RCC 7860 (cell line): Measurements from ENCODE around the gene REG1A.
A peak's percentile ranks its signal among the peaks of the same experiment; 100 is the strongest.

Source experiments
- DNase-seq: peaks from one replicate; pipeline ENCODE4 v3.0.0-alpha.2; 2015; ENCODE audit warnings: low spot score
- FAIRE-seq: peaks from 2 replicates; lab custom pipeline; 2012; peaks lifted over from hg19 to GRCh38; lab: Jason Lieb, UNC

The REG1A gene

DNA sequence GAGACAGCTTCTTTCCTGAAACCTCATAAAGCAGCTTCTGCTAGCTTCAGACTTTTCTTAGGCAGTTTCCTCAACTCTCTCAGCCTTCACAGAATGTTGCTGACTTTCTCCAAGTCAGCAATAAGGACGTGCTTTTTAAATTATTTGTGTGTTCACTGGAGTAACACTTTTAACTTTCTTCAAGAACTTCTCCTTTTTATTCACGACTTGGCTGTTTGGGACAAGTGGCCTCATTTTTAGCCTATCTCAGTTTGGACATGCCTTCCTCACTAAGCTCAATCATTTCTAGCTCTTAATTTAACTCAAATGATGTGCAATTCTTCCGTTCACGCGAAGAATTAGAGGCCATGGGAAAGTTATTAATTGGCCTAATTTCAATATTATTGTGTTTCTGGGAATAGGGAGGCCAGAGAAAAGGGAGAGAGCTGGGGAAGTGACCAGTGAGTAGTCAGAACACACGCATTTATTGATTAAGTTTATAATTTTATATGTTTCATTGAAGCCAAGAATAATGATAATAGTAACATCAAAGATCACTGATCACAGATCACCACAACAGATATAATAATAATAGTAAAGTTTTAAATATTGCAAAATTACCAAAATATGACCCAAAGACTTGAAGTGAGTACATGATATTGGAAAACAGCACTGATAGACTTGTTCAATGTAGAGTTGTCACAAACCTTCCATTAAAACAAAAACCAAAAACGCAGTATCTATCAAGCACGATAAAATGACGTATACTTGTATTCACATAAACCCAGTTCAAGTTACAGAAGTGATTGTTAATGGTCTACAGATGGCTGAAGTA, 4.8 kb downstream of the REG1A start:
- no peak for DNase-seq
- no peak for FAIRE-seq

DNA sequence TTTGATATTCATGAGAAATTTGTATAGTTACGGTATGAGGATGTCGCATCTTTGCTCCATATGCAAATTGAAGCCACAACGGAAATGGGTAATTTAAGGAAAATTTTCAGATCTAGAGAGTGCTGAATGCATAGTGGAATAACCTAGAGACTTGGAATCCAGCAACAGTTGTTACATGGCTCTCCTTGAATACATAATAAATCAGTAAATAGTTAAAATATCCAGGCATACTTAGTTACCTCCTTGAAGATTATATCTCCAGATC, 5.4 kb downstream of the REG1A start:
- FAIRE-seq = no peak
- no peak for DNase-seq

- no peak for DNase-seq
- FAIRE-seq = no peak
Observed at GRCh38 chr2:79128406-79128805, 8.1 kb downstream of the REG1A start.

GRCh38 chr2:79129260-79129659, 9.0 kb downstream of the REG1A start:
- FAIRE-seq (no peak), DNase-seq (no peak)

- FAIRE-seq (no peak), DNase-seq (no peak)
Observed at GRCh38 chr2:79129804-79130203, 9.5 kb downstream of the REG1A start.

GRCh38 chr2:79131687-79132086, 11.4 kb downstream of the REG1A start:
- FAIRE-seq (no peak), DNase-seq (no peak)

GRCh38 chr2:79138385-79138784, 18.1 kb downstream of the REG1A start:
- DNase-seq (no peak), FAIRE-seq (no peak)

DNA sequence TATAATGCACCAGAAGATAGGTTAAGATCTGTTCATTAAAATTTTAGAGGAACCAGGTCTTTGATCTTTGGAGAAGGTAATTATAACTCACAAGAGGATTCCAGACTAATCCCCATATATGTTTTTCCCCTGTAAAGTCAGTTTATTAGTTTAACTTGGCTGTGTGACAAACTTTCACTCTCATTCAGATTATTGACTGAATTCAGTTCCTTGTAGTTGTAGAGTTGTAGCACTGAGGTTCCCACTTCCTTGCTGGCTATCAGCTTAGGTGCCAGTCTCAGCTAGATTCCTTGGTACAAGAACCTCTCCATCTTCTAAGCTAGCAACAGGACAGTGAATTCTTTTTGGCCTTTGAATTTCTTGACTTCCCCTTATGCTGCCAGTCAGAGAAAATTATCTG, 19.1 kb downstream of the REG1A start:
- FAIRE-seq (no peak), DNase-seq (no peak)

DNA sequence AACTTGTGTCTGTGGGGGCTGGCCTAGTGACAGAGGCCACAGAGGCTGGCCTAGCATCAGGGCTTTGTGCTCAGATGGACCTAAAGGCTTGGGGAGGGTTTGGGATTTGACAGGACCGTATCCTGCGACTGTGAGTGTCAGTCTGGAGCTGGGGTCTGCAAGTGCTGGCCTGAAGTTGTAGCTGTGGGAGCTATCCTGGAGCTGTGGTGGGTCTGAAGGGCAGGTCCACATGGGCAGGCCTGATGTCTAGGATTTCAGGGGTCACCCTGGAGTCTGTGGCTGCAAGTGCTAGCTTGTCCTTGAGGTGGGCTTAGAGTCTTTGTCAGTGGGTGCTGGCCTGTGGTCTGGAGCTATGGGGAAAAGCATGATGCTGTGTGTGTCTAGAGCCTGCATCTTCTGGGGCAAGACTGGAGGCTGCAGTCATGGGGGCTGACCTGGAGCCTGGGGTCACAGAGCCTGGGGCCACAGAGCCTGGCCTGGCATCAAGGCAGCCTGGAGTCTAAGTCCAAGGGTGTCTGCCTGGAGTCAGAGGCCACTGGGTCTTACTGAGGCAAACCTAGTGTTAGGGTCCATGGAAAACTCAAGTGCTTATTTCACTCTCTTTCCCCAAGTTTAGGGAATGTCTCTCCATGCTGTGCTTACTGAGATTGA, 35.7 kb downstream of the REG1A start:
- FAIRE-seq (no peak), DNase-seq (no peak)

GRCh38 chr2:79159030-79159429, 38.7 kb downstream of the REG1A start:
- no peak for FAIRE-seq
- no peak for DNase-seq

- FAIRE-seq (no peak), DNase-seq (no peak)
Observed at GRCh38 chr2:79159653-79160052, 39.4 kb downstream of the REG1A start, which contains the start of gene REG3A. TSS of gene REG3A (minus strand) at chr2:79159753. CDS start at chr2:79159405, 348 bp downstream.

- DNase-seq (no peak), FAIRE-seq (no peak)
Observed at GRCh38 chr2:79162132-79162531, 41.8 kb downstream of the REG1A start.

DNA sequence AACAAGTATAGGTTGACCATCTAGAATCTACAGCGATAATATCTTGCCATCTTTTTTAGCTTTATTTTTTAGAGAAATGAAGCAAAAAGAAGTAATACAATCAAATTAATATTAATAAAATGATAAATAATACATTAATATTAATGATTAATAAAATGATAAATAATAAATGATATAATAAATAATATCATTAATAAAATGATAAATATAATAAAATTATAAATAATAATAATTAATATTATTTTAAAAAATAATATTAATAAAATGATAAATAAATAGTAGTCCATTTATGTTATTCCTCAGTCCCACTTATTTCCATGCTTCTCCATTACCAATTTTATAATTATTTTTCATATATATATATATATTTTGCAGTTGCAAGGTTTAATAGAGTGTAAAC, 42.5 kb downstream of the REG1A start:
- FAIRE-seq (peak; percentile 89), DNase-seq (no peak)

GRCh38 chr2:79171348-79171958, 51.2 kb downstream of the REG1A start:
- no peak for DNase-seq
- no peak for FAIRE-seq
